Stimulated activated CD8-positive, alpha-beta memory T cell treated with anti-CD3 and anti-CD28 coated beads, Interleukin-4, amount 100 ng/mL, for 1 hour (primary cell): ENCODE measurements around the gene WTAP.
A peak's percentile ranks its signal among the peaks of the same experiment; 100 is the strongest.
"Not testable (repeated sequence)": the region's sequence is repeated elsewhere in the genome, so short reads cannot be mapped to it uniquely, and the experiment has no call there.

Experiments used
- DNase-seq, 2 donors: peaks; one replicate each; pipeline ENCODE4 v3.0.0-alpha.2; 2020; ENCODE audit warnings: low read depth in 2 of 2, low spot score in 1 of 2

The WTAP gene

GRCh38 chr6:159761129-159761872 is 34.0 kb downstream of the WTAP start:
- peak in 1 of 2 donors; percentile 12 for DNase-seq

DNA sequence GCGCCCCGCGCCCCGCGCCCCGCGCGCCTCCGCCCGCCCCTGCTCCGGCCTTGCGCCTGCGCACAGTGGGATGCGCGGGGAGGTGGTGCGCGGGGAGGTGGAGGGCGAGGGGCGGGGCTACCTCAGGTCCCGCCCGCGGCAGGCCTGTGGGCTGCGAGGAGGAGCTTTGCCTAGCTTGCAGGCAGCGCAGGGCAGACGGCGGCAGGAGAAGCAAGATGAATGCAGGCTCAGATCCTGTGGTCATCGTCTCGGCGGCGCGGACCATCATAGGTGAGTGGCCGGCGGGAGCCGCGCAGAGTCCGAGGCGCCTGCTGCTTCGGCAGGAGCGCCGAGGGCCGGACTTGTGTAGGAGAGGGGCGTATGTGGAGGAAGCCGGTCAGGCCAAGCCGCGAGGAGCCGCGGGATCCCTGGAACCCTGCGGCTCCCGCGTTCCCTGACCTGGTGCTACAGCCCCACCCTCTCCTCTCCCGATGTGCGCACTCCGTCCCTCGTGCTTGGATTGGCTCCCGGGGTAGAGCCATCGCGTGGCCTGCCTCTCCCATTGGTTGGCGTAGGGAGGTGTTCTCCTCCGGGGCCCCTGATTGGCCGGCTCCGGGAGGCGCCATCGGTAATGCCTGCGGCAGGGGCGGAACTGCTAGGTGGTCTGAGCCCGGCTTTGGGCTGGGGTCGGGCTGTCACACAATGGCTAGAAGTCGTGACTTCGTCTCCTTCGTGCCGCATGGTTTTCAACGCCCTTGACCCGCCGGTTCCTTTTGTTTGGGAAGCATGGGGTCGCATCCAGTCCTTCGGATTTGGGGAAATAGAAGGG is 34.8 kb downstream of the WTAP start, which contains the start of gene ACAT2:
Gene ACAT2 (plus strand): TSS at position 173 of the 808 bp plus-strand sequence. CDS start 43 bp downstream, at position 216.
- peak; percentile 77 to 87 for DNase-seq

DNA sequence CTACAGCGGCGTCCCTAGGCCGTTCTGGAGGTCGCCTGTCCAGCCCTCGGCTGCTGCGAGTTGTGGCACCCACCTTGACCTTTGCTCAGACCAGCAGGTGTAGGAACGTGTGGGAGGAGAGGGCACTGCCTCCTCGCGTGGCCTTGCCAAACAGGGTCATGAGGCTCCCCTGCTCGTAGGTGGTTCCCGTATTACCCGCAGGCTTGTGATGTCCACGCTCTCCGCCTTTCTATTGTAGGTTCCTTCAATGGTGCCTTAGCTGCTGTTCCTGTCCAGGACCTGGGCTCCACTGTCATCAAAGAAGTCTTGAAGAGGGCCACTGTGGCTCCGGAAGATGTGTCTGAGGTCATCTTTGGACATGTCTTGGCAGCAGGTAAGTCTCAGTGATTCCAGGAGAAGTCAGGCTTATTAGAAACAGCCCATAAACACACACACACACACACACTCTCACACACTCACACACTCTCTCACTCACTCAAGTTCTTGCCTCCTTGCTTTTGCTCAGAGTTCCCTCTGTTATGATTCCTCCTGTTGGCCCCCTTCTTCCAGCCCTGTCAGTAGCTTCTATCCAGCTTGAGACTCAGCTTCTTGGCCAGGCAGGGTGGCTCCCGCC is 35.5 kb downstream of the WTAP start:
- no peak for DNase-seq

DNA sequence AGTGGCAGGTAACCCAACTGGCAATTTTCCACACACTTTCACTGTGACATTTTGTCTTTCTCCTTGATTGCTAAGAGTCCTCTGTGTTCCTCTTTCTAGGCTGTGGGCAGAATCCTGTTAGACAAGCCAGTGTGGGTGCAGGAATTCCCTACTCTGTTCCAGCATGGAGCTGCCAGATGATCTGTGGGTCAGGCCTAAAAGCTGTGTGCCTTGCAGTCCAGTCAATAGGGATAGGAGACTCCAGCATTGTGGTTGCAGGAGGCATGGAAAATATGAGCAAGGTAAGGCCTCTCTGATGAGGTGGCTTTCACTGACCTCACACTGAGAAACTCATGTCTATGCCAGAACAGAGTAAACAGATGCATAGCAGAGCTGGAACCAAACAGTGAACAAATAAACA is 39.6 kb downstream of the WTAP start:
- DNase-seq, result no peak

- no peak for DNase-seq
These were observed 42.2 kb downstream of the WTAP start for GRCh38 chr6:159769470-159769869.

DNA sequence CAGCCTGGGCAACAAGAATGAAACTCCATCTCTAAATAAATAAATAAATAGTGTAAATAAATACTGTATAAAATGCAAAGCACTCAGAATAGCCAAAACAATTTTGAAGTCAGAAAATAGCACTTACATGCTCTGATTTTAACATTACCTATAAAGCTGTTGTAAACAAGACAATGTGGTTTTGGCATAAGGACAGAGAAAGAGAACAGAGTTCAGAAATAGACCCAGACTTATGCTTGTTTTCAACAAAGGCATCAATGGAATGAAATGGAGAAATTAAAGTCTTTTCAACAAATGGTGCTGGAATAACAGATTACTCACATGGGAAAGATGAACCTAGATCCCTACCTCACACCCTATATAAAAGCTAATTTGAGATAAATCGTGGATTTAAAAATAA is 44.9 kb downstream of the WTAP start:
- no peak for DNase-seq

DNA sequence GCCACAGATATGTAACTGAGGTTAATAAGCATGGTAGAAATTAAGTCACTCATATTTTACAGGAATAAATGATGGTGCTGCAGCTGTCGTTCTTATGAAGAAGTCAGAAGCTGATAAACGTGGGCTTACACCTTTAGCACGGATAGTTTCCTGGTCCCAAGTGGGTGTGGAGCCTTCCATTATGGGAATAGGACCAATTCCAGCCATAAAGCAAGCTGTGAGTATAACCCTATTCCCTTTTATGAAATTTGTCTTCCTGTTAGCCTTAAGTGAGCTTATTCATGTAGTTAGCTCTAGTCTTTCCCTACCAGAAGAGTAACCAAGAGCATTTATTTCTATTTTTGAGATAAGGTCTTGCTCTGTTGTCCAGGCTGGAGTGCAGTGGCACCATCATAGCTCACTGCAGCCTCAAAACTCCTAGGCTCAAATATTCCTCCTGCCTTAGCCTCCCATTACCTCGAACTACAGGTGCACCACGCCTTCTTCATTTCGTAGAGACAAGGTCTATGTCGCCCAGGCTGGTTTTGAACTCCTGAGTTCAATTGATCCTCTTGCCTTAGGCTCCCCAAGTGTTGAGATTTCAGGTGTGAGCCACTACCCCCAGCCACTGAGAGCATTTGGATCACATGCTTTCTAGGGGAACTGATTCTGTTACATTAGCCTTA is 50.1 kb downstream of the WTAP start:
- DNase-seq, result no peak

GRCh38 chr6:159778131-159778530 is 50.8 kb downstream of the WTAP start:
- no peak for DNase-seq

GRCh38 chr6:159778542-159779103 is 51.3 kb downstream of the WTAP start:
- no peak for DNase-seq

- DNase-seq, result no peak
These were observed 61.0 kb downstream of the WTAP start for GRCh38 chr6:159788276-159788675.

- peak in 1 of 2 donors; percentile 1 for DNase-seq
These were observed 61.6 kb downstream of the WTAP start for GRCh38 chr6:159788753-159789376.

DNA sequence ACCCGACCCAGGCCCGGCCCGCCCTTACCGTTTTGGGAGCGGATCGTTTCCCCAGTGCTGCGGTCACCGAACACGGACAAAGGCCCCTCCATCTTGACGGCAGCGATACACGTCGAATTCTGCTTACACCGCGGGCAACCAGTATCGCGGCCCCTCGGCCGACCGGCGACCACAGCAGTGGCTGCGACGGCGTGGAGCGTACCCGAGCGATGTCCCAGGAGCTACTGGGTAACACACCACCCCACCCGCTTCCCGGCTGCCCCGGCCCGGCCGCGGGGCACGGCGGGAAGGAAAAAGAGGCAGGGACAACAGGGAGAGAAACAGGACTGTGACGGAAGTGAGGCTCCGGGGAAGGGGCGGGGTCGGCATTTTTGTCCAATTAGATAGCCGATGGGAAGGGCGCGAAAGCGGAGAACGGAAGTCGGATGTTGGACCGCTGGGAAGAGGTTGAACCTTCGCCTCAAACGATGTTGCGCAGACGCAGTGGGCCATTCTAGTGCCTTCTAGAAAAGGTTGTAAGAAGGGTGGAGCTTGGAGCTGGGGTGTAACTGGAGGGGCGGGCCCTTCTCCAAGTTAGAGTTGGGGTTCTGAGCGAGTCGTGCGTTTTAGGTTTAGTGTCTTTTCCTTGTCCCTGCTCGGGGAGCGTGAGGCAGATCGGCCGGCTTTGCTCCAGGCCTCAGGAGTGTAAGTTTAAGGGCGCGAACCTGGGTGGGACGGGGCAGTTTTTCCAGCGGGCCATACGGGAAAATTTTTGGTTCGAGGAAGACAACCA is 62.3 kb downstream of the WTAP start, which contains the start of gene TCP1:
Gene TCP1 (minus strand): TSS at position 226 of the 772 bp plus-strand sequence. CDS start 134 bp downstream, at position 92.
- peak; percentile 98 to 99 for DNase-seq

DNA sequence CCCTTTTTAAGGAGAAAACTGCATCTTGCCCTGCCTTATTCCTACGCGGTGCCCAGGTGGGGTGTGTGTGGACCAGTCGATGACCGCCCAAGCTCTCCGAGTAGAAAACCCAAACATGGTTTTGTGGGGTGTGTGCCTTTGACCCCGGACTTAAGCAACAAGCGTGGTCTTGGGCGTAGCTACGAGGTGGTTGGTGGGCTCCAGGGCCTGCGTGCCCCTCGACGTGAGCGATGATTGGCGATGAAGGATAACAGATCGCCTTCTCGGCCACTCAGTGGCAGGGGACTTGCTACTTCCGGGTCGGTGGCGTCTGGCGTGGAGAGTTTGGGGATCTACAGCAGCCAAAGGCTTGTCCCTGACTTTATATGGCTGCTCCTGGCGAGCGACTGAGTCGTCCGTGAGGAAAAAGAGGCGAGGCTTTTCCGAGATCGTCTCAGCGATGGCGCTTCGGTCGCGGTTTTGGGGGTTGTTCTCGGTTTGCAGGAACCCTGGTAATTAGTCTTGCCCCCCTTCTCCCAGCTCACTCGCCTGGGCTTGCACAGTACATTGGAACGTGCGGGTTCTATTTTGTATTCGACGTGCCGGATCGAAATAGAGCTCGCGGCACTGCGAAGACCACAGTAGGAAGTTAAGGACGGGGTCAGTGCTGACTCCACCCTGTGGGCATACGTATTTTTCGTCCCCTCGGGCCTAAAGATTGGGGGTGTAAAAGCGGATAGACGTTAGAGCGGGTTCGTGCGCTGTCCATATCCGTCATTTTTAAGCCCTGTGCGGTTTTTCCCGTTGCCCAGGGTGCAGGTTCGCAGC is 63.0 kb downstream of the WTAP start, which contains the start of gene MRPL18:
Gene MRPL18 (plus strand): TSS at position 319 of the 807 bp plus-strand sequence. CDS start 121 bp downstream, at position 440.
- peak; percentile 61 to 78 for DNase-seq

DNA sequence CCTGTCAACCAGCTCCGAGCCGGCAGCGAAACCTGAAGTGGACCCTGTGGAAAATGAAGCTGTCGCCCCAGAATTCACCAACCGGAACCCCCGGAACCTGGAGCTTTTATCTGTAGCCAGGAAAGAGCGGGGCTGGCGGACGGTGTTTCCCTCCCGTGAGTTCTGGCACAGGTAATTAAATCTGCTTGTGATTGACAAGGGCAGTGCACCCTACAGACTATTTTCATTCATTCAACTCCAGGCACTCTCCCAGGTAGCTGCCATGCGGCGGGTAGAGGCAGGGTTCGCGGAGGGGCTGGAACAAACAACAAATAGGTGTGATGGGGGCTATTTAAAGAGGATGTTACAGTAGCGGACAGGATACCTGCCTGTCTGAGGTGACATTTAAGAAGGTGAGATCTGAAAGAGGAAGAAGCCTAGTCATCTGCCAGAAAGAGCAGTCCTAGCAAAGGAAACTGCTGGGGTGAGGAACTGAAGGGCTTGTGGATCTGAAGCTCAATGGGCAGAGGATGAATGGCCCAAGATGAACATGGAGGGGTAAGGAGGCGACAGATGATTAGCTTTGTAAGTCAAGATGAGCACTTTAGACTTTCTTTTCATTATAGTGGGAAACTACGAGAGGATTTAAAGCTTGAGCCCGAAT is 63.8 kb downstream of the WTAP start:
- DNase-seq, result no peak

DNA sequence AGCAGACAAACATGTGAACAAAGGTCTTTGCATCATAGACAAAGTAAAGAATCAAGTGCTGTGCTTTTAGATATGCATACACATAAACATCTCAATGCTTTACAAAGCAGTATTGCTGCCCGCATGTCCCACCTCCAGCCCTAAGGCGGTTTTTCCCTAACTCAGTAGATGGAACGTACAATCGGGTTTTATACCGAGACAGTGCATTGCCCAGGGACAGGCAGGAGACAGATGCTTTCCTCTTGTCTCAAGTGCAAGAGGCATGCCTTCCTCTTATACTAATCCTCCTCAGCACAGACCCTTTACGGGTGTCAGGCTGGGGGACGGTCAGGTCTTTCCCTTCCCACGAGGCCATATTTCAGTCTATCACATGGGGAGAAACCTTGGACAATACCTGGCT is 67.7 kb downstream of the WTAP start:
- DNase-seq, result not testable (repeated sequence)

DNA sequence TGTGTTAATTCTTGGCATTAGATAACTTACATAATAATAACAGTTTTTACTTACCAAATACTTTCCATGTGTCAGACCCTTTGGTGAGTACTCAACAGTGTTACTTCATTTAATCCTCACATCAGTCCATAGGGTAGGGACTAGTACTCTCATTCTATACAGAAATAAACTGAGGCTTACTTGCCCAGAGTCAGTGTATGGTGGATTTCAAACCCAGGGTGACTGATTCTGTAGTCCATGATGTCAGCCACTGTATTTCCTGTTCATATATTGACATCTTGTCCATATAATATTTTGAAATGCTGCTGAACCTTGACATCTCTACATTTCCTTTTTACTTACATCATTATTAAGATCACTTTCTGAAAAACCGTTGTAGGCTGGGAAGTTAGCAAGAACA is 70.2 kb downstream of the WTAP start:
- no peak for DNase-seq

GRCh38 chr6:159800141-159800865 is 73.0 kb downstream of the WTAP start, which contains the start of gene PNLDC1:
TSS of gene PNLDC1 (plus strand) at chr6:159800276. CDS start at chr6:159800308, 32 bp downstream.
- no peak for DNase-seq
